Uterus (tissue), 2 donors: ENCODE results near the gene ADAMTS15.

ENCODE experiments used
- POLR2A ChIP-seq, 2 donors: fragments of 450-650 bp; IDR thresholded peaks; one replicate each; pipeline ENCODE4 v1.6.1; 2016; ENCODE audit warnings: antibody characterized with exemption in 2 of 2, mild to moderate bottlenecking in 1 of 2, moderate library complexity in 1 of 2
- TF ChIP-seq, protein P1 (sequence below), 4 experiments: fragments of 200-600 bp in 2 of 4; fragments of 450-650 bp in 2 of 4; sonication (generic) in 2 of 4; IDR thresholded peaks; one replicate each; pipeline ENCODE4 v1.5.1; 2016 to 2019; ENCODE audit warnings: antibody characterized with exemption in 4 of 4, mild to moderate bottlenecking in 2 of 4, moderate library complexity in 1 of 4

DNA sequence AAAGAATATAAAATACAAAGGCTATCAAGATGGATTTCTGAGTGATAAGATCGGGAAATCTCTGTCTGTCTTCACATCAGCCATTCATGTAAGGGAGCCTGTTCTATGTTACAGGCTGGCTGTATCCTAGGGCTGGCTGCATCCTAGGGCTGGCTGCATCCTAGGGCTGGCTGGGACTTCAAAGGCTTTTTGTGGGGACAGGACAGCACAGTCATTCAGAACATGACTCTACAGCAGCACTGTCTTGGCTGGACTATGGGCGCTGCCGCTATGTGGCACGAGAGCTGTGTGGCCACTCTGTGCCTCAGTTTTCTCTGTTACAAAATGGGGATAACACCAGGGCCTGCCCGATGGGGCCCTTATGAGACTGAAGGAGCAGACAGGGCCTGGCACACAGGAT is 30.2 kb upstream of the ADAMTS15 start:
- TF ChIP-seq, protein P1, sequence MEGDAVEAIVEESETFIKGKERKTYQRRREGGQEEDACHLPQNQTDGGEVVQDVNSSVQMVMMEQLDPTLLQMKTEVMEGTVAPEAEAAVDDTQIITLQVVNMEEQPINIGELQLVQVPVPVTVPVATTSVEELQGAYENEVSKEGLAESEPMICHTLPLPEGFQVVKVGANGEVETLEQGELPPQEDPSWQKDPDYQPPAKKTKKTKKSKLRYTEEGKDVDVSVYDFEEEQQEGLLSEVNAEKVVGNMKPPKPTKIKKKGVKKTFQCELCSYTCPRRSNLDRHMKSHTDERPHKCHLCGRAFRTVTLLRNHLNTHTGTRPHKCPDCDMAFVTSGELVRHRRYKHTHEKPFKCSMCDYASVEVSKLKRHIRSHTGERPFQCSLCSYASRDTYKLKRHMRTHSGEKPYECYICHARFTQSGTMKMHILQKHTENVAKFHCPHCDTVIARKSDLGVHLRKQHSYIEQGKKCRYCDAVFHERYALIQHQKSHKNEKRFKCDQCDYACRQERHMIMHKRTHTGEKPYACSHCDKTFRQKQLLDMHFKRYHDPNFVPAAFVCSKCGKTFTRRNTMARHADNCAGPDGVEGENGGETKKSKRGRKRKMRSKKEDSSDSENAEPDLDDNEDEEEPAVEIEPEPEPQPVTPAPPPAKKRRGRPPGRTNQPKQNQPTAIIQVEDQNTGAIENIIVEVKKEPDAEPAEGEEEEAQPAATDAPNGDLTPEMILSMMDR (IDR thresholded peaks at IDR 0.05), result no peak
- no peak for TF ChIP-seq POLR2A (IDR thresholded peaks at IDR 0.05)
